ENCODE measurements around the gene IL22RA1.

DNA sequence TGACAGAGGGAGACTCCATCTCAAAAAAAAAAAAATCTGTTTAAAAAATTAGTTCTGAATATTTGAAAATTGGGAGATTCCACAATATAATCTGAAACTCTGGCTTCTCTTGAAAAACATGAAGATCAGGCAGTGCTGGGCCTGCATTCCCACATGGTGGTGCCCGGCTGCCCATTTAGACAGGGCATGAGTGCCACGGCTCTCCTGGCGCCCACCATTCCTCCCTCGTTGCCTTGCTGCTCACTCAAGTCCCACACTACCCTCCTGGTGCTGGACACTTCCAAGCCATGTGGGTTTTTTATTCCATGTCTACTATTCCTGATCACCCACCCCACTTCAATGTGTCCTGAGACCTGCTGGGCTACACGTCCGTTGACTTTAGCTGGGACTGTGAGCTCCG lies 20.2 kb downstream of the IL22RA1 start:
- no peak for TF ChIP-seq POLR2AphosphoS5 (IDR thresholded peaks at IDR 0.05)
- TF ChIP-seq, protein P1, sequence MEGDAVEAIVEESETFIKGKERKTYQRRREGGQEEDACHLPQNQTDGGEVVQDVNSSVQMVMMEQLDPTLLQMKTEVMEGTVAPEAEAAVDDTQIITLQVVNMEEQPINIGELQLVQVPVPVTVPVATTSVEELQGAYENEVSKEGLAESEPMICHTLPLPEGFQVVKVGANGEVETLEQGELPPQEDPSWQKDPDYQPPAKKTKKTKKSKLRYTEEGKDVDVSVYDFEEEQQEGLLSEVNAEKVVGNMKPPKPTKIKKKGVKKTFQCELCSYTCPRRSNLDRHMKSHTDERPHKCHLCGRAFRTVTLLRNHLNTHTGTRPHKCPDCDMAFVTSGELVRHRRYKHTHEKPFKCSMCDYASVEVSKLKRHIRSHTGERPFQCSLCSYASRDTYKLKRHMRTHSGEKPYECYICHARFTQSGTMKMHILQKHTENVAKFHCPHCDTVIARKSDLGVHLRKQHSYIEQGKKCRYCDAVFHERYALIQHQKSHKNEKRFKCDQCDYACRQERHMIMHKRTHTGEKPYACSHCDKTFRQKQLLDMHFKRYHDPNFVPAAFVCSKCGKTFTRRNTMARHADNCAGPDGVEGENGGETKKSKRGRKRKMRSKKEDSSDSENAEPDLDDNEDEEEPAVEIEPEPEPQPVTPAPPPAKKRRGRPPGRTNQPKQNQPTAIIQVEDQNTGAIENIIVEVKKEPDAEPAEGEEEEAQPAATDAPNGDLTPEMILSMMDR (IDR thresholded peaks at IDR 0.05): no peak
- TF ChIP-seq EP300 (IDR thresholded peaks at IDR 0.05): no peak
- TF ChIP-seq POLR2A (IDR thresholded peaks at IDR 0.05): no peak
